GM19025 (cell line): ENCODE results near the gene PSG11.
"Not testable (repeated sequence)": the region's sequence is repeated elsewhere in the genome, so short reads cannot be mapped to it uniquely, and the experiment has no call there.

Experiments
- ATAC-seq: cut with Tn5 transposase; IDR thresholded peaks from one replicate; pipeline ENCODE4 v1.9.1; 2021; ENCODE audit warnings: mild to moderate bottlenecking, low read depth, moderate library complexity; ENCODE audit not compliant: unreplicated experiment

PSG11 gene

DNA sequence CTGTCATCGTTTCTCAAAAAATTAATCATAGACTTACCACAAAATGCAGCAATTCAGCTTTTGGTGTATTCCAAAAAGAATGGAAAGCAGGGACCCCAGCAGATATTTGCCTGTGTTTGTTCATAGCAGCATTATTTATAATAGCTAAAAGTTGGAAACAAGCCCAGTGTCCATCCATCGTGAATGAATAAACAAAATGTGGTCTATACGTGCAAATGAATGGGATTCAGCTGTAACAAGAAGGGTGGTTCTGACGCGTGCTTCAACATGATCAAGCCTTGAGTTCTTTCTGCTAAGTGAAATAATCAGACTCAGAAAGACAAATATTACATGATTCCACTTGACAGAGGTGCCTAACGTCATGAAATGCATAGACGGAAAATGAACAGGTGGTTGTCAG, 36.4 kb downstream of the PSG11 start:
- no peak for ATAC-seq

DNA sequence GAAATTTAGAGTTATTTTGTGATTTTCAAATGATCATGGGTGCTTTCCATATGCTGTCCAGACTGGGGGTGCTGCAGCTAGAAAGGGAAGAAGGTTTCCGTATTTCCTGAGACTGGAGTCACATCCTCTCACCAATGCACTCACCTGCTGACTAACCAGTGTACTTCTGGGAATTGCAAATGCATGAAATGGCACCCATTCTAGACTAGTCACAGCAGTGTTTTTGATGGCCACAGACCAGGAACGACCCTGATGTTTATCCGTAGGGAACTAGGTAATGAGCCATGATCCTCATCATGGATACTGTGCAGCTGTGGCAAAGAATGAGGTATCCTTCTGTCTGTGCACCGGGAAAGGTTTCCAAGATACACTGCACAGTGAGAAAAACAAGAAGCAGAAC, 37.1 kb downstream of the PSG11 start:
- ATAC-seq, result not testable (repeated sequence)

DNA sequence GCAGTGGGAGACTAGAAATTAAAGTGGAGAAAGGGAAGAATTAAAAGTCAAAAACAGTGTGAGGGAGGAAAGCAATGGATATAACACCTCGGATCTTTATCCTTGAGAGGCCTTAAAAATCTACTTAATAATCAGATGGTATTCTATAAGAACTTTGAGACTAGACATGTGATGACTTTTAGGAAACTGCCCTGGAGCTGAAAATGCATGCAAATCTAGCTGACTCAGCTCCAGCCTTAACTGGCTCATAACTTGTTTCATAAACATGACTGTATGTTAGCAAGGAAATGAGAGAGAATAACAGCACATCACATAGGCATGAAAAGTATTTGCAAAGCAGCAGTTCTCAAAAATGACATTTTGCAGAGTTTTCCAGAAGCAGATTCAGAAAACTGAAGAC, 38.1 kb downstream of the PSG11 start:
- not testable (repeated sequence) for ATAC-seq

DNA sequence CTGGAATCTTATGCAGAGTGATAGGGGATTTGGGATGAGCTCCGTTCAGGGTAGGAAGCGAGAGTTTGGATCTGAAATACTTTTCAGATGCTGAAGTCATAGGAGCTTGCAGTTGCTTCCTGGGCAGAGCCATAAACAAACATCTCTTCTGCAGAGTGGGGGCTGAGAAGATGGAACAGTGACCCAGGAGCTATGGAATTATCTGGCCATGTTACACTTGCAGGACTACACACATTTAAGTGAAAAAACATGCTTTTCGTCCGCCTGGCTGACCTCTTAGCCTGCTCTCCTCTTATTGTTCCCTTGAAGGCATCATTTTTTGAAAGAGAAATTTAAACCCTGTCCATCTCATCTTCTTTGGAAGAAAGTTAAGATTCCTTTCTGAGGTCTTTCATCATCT, 40.7 kb downstream of the PSG11 start:
- no peak for ATAC-seq

DNA sequence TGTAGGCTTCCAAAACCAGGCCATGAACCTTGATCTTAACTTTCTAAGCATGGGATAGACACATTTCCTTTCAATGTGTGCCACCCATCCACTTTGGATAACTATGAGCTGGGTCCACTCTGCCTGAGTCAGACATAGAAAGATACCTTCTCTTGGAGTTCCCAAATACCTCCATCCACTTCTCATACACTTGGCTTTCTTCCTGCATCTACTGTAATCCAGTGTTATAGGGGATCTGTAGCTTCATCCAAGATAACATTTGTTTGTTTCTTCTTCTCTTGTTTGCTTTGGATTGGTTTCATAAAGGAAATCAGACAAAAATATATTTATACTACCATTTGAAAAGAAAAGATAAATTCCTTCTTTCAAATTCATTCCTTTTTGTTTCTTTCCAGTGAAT, 44.2 kb downstream of the PSG11 start:
- ATAC-seq, result not testable (repeated sequence)

DNA sequence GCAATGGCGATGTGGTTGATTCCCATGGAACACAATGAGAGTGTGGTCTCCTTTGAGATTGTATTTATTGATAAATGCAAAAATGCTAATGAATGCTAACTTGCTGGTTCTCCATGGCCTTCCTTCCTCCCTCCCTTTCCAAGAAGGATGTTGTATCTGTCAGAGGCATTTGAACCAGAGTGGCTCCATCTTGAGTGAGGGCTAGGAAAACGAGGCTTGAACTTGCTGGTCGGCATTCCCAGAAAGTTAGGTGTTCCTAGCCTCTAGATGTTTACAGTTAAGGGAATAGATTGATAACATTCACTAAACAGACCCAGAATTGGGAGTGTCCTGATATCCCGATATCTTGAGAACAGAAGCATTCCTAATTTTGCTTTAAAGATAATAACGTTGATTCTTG, 54.8 kb downstream of the PSG11 start:
- not testable (repeated sequence) for ATAC-seq

DNA sequence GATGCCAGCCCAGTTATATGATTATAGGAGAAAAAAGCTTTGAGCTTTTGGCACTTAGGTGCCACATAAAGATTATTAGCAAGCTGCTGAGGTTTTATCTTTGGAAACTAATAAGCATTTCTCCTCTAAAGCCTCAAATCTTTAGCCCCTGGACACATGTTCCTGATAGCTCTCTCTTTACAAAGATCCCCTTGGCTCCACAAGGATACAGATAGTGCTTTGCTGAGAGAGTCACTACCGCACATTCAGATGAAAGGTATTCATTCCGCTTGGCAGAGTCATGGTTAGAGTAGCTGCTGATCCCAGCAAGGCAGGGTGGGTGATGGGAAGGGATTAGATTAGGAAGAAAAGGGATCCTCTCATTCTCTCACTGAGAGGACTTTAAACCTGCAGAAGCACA, 61.1 kb downstream of the PSG11 start:
- ATAC-seq, result no peak

DNA sequence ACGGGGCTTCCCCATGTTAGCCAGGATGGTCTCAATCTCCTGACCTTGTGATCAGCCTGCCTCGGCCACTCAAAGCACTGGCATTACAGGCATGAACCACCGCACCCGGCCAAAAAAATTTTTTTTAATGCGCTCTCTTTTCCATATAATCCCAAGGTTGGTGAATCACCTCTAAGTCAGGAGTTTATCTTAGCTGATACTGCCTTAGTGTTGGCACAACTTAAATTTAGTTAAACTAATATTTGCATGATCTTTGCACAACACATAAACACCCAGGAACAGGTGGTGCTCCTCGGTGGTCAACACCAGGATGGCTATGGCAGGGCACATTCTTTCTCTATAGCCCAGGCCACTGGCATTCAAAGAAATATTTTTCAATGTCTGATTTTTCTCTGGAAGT, 65.2 kb downstream of the PSG11 start:
- ATAC-seq, result no peak
